Esophagus (tissue), 2 donors: ENCODE results near the gene DRAXIN. TPM values are rescaled to one million over a fixed set of nuclear protein-coding genes. Genes with fewer than 3 reads are reported as not detected.

Source experiments
- H3K27ac ChIP-seq, 2 donors: one replicate each; pipeline ENCODE4 v1.5.1; 2013; ENCODE audit warnings: low read depth in 2 of 2, mild to moderate bottlenecking in 2 of 2, inconsistent platforms in 1 of 2, low read length in 1 of 2, moderate library complexity in 1 of 2
- H3K27me3 ChIP-seq, 2 donors: one replicate each; pipeline ENCODE4 v1.6.1; 2013; ENCODE audit warnings: low read length in 2 of 2, control low read depth in 1 of 2, mild to moderate bottlenecking in 1 of 2; ENCODE audit not compliant: insufficient read depth in 2 of 2, control insufficient read depth in 1 of 2
- H3K36me3 ChIP-seq, 2 donors: one replicate each; pipeline ENCODE4 v1.6.1; 2013; ENCODE audit warnings: low read length in 1 of 2; ENCODE audit not compliant: control insufficient read depth in 2 of 2, insufficient read depth in 2 of 2
- H3K4me1 ChIP-seq, 2 donors: one replicate each; pipeline ENCODE4 v1.6.1; 2013; ENCODE audit warnings: low read length in 1 of 2; ENCODE audit not compliant: control insufficient read depth in 2 of 2, insufficient read depth in 2 of 2
- H3K4me3 ChIP-seq, 2 donors: one replicate each; pipeline ENCODE4 v1.5.1; 2013; ENCODE audit warnings: low read length in 2 of 2, mild to moderate bottlenecking in 2 of 2, low read depth in 1 of 2, moderate library complexity in 1 of 2
- H3K9me3 ChIP-seq, 2 donors: one replicate each; pipeline ENCODE4 v1.6.1; 2013; ENCODE audit warnings: mild to moderate bottlenecking in 2 of 2, low read depth in 1 of 2, low read length in 1 of 2, moderate library complexity in 1 of 2; ENCODE audit not compliant: control insufficient read depth in 2 of 2, insufficient read depth in 1 of 2
- WGBS, 2 donors: extraction: QIAGEN DNeasy Blood & Tissue Kit; methylation state at CpG; one replicate each; pipeline ENCODE4 v1.1.7; 2013; 5-methylcytosine and 5-hydroxymethylcytosine counted together
- polyA plus RNA-seq, 2 donors: library from polyadenylated mRNA; stranded (reverse); fragments of 200-250 nt; gene quantifications; one replicate each; pipeline ENCODE4 v1.2.3, GENCODE V29; 2013
- donor health status: healthy with polysubstance abuse.
- donor health status: Bipolar disorder and iron deficiency.

DRAXIN gene
- polyA plus RNA-seq, 2 donors, result 0.01 to 0.02 TPM

DNA sequence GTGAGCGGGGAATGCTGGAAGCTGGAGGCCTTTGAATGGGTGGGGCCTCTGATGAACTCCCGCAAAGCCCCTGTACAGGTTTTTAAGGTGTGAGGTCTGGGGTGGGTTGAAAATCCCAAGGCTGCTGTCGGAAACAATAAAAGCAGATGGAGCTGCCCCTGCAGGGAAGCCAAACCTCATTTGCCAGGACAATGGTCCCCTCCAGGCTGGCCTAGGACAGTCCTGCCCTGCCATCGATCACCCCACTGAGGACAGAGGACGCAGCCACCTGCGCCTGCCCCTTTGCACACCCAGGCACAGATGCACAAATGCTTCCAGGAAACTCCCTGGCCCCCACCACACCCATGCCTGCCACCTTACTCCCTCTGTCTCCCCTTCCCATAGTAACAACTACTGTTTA lies 4.4 kb downstream of the DRAXIN start:
- WGBS, 2 donors, result 86 to 89% methylated on average over 6 of the region's 6 CpGs

DNA sequence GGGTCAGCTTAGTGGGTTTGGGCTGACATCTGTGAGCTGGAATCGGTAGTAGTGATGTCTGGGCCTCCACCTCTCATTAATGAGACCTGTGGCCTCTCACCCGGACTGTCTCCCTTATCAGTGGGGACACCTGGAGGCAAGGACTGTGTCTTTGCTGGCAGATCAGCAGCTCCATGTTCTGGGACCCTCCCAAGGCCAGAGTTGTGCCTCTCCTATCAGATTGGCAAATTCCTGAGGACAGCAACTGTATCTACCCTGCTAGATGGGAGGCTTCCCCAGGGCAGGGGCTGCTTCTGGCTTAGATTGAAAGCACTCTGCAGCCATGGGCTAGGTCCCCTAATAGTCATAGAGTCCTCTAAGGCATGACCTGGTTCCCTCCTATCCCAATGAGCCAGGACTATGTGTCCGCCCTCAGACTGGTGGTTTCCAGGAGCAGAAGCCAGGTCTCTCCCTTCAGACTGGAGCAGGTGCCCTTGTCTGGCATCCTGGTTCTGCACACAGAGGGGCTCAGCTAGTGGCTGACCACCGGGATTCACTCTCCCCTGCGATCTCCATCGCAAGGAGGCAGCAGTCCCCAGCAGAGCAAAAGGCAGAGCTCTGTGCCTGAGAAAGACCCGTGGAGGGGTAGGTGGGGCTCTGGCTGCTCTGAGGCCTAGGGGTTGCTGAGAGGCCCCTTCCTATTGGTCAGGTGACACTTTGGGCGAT lies 5.8 kb downstream of the DRAXIN start:
- Histone ChIP-seq H3K27ac (no peak overlapping the region), H3K4me3 (no peak overlapping the region), H3K27me3 (peaks cover 0 to 3% of the 10 kb centered on the region in 2 donors), H3K36me3 (no peaks in the 10 kb centered on the region), H3K9me3 (peaks cover 0 to 3% of the 10 kb centered on the region in 2 donors), H3K4me1 (peaks cover 0 to 9% of the 10 kb centered on the region in 2 donors)
- WGBS, 2 donors, result 68 to 74% methylated on average over 8 of the region's 8 CpGs

More for the DNA sequence above, 4.4 kb downstream of the DRAXIN start:
- H3K27me3 ChIP-seq, result peaks cover 0 to 11% of the 10 kb centered on the region in 2 donors
- H3K9me3 ChIP-seq, result no peaks in the 10 kb centered on the region
- H3K4me3 ChIP-seq, result no peak overlapping the region
- no peaks in the 10 kb centered on the region for H3K36me3 ChIP-seq
- H3K27ac ChIP-seq, result no peak overlapping the region
- H3K4me1 ChIP-seq, result peaks cover 0 to 13% of the 10 kb centered on the region in 2 donors

DNA sequence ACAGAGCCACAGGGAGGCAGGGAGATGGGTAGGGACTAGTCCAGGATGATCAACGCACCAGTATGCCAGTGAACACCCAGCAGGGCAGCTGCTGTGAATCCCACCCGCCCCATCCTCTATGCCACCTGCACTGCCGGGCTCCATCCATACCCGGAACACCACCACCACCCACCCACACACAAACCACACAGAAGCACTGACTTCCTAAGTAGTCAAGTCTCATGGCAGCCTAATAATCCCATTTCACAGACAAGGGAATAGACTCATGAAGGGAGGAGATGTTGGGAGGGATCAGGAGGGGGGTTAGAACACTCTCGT lies 6.3 kb downstream of the DRAXIN start:
- peaks cover 0 to 3% of the 10 kb centered on the region in 2 donors for H3K9me3 ChIP-seq
- 75 to 76% methylated on average over 5 of the region's 5 CpGs for WGBS, 2 donors

DNA sequence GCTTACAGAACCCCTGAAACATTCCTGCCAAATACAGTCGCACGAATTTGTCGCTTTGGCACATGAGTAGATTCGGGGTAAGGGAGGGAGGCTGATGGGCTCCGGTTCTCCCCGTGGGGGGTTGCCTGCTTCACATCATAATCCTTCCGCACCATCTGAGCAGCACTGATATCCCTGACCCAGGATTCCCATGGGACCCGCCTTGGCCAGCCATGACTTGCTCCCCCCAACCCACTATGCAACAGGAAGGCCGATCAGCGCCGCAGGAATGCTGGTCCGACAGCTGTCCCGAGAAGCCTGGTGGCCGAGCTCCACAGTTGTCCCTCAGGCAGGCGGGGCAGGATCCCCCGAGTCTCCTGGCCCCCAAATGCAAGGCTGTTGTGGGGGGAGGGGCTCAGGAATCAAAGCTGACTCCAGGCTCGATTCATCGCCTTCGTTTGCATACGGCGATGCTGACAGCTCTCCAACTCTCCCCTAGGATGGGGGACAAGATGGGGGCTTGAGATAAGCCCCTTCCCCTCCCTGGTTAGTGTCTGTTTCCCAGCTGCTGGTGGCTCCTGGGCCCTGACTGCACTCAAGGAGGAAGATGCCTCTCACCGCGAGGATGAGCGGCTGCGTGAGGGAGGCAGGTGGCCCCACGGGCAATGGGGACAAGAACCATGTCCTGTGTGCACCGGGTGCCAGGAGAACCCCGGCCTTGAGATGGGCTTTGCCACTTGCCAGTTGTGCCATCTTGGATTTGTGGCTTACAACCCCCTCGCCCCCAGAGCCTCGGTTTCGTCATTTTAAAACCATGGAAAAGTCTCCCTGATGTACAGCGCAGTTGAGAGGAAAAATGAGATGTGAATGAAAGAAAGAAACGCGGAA lies 9.3 kb downstream of the DRAXIN start:
- H3K36me3 ChIP-seq, result no peaks in the 10 kb centered on the region
- WGBS, 2 donors, result 44 to 50% methylated on average over 34 of the region's 34 CpGs
- peaks cover 0 to 9% of the 10 kb centered on the region in 2 donors for H3K4me1 ChIP-seq
- peaks cover 0 to 3% of the 10 kb centered on the region in 2 donors for H3K9me3 ChIP-seq
- H3K4me3 ChIP-seq, result no peak overlapping the region
- H3K27ac ChIP-seq, result no peak overlapping the region
- no peaks in the 10 kb centered on the region for H3K27me3 ChIP-seq

More for the DNA sequence above, 6.3 kb downstream of the DRAXIN start:
- Histone ChIP-seq H3K4me3 (no peak overlapping the region), H3K4me1 (peaks cover 0 to 9% of the 10 kb centered on the region in 2 donors), H3K36me3 (no peaks in the 10 kb centered on the region), H3K27ac (no peak overlapping the region), H3K27me3 (no peaks in the 10 kb centered on the region)

DNA sequence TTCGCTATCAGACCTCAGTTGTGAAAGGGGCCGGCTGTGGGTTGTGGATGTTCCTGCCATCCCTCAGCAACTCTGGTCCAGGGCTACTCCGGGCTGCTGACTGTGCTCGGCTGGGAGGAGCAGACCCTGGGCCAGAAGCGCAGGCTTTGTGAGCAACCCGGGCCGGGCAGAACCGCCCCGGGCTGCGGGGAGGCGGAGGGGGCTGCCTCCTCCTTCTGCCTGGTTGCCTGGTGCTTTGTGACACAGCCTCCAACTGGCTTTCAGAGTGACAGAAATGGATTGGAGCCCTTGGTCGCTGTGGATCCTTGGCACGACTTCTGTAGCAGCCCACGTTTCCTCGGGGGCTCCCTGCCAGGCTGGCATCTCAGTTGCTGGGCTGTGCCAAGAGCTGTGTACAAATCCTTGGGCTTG lies 10.0 kb downstream of the DRAXIN start:
- H3K36me3 ChIP-seq, result no peaks in the 10 kb centered on the region
- H3K27ac ChIP-seq, result no peak overlapping the region
- H3K4me3 ChIP-seq, result no peak overlapping the region
- H3K4me1 ChIP-seq, result peaks cover 0 to 9% of the 10 kb centered on the region in 2 donors
- no peaks in the 10 kb centered on the region for H3K27me3 ChIP-seq
- H3K9me3 ChIP-seq, result peaks cover 0 to 3% of the 10 kb centered on the region in 2 donors
- 24 to 33% methylated on average over 15 of the region's 15 CpGs for WGBS, 2 donors

DNA sequence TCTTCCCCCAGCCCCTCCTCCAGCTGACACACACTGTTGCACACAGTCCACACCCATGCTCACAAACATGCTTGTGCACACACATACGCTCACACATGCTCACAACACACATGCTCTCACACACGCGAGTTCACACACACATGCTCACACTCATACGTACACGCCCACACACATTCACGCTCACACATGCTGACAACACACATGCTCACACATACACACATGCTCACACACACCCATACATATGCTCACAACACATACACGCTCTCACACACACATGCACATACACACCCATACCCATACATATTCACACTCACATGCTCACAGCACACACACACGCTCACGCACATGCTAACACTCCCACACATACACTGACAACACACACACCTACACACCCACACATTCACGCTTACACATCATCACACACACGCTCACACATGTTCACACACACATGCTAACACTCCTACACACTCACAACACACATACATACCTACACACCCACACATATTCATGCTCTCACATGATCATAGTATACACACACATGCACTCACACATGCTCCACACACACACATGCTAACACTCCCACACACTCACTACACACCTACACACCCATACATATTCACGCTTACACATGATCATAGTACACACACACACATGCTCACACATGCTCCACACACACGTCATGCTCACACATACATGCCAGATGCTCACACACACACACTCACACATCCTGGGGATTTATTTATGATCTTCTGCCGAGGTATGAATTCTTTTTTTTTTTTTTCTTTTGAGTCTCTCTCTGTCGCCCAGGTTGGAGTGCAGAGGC lies 10.7 kb downstream of the DRAXIN start:
- Histone ChIP-seq H3K36me3 (no peaks in the 10 kb centered on the region), H3K27ac (no peak overlapping the region), H3K4me3 (no peak overlapping the region), H3K27me3 (no peaks in the 10 kb centered on the region), H3K9me3 (peaks cover 0 to 3% of the 10 kb centered on the region in 2 donors), H3K4me1 (peaks cover 0 to 9% of the 10 kb centered on the region in 2 donors)
- 61 to 68% methylated on average over 15 of the region's 15 CpGs for WGBS, 2 donors

DNA sequence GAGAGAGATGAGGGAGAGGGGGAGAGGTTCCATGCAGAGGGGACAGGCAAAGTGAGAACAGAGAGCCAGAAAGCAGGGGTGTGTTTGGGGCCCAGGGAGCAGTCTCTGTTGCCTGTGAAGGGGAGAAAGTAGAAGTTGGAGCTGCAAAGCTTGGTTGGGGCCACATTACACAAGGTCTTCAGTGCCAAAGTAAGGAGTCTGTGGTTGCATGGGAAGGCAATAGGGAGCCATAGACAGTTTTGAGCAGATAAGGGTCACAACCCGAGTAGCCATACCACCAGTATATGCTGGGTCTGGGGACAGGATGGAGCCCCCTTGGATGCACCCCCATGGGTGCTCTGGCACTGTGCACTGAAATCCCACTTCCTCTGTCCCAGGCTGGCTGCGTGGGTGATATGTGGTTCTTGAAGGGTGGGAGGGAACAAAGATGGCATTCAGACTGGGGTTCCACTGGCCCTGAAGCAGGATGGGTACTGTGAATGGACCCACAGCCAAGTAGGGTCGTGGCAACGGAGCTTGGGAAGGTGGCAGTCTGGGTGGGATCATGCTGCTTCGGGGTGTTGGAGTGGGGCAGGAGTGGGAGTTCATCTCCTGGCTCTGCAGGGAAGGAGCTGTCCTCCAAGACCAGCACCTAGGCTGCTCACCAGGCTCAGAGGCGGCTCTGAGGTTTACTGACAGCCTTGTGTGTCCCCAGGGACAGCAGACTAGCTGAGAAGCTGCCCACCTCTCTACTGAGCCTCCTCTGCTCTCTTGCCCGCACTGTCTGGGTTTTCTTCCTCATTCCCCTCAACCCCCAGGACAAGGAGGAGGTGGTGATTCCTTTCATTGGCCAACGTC lies 12.1 kb downstream of the DRAXIN start:
- H3K4me1 ChIP-seq, result peaks cover 0 to 9% of the 10 kb centered on the region in 2 donors
- H3K27me3 ChIP-seq, result no peaks in the 10 kb centered on the region

DNA sequence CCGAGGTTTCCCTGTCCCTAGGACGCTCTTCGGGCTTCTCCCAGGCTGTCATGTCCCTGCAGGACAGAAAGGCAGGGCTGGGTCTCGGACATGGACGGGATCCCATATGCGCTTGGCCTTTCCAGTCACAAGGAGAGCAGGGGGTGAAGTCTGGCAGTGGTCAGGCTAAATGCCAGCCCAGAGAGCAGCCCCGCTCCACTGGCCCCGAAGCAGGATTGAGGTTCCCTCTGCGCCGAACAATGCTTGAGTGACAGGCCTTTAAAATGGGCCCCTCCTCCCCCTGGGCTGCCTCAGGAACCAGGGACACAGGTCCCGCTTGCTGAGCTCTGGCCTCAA lies 12.7 kb downstream of the DRAXIN start:
- Histone ChIP-seq H3K27ac (no peak overlapping the region), H3K27me3 (no peaks in the 10 kb centered on the region), H3K9me3 (peaks cover 0 to 3% of the 10 kb centered on the region in 2 donors), H3K4me1 (peaks cover 0 to 9% of the 10 kb centered on the region in 2 donors), H3K36me3 (no peaks in the 10 kb centered on the region), H3K4me3 (no peak overlapping the region)
- WGBS, 2 donors, result 58 to 69% methylated on average over 11 of the region's 11 CpGs

More for the DNA sequence above, 12.1 kb downstream of the DRAXIN start:
- Histone ChIP-seq H3K36me3 (no peaks in the 10 kb centered on the region), H3K9me3 (peaks cover 0 to 3% of the 10 kb centered on the region in 2 donors), H3K27ac (no peak overlapping the region), H3K4me3 (no peak overlapping the region)
- 66 to 68% methylated on average over 8 of the region's 8 CpGs for WGBS, 2 donors
